Measurements from ENCODE around the gene ZFYVE27. TPM values are rescaled to one million over a fixed set of nuclear protein-coding genes. Genes with fewer than 3 reads are reported as not detected.

ZFYVE27 gene
- total RNA-seq, 8 experiments from 2014 or later: 21.7 to 45.9 (median 31.1) TPM

DNA sequence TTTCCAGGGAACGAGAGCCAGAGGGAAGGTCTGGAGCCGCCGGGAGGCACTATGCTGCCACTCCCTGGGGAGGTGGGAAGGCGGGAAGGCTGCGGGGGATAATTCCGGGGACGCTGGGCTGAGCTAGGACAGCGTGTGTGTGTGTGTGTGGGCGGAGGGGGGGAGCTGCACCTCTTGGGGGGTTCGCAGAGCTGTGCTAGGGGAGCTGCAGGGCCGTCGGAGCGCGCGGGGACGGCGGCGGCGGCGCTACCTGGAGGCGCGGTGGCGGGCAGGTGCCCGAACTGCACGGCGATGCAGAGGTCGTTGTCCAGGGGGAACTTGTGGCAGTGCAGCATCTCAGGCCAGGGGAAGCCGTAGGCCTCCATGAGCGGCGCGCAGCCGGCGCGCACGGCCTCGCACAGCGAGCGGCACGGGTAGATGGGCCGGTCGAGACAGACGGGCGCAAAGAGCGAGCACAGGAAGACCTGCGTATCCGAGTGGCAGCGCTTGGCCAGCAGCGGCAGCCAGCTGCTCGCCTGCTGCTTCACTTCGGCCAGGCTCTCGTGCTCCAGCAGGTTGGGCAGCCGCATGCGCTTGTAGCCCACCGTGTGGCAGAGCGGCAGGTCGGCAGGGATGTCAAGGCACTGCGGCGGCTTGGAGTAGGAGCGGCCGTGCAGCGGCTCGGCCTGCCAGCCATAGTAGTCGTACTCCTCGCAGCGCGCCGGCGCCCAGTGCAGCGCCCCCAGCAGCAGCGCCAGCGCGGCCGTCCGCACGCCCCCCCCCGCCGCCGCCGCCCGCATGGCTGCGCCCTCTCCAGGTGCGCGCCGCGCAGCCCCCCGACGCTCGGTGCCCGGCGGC is 34.3 kb downstream of the ZFYVE27 start:
- in situ Hi-C loops (cut with MboI; ENCODE audit: low pct_unique_long_range_greater_than_20kb in 2 of 9, low sequenced_read_pairs in 9 of 9, unreplicated experiment in 9 of 9): no loop called here

GRCh38 chr10:97771913-97772823 is 35.2 kb downstream of the ZFYVE27 start, which contains the start of gene SFRP5:
TSS of gene SFRP5 (minus strand) at chr10:97771999. CDS start at chr10:97771833, 166 bp downstream.
- H3K27ac ChIP-seq: no peak within 1 kb of the TSS
- 0 to 77% (median 41%) methylated on average over 1 to 11 of the region's 44 CpGs; no CpG with 5 or more reads in 2 of the 10 experiments for WGBS, 10 experiments
- H3K4me3 ChIP-seq: peak within 1 kb of the TSS; percentile 33 to 42 (median 37)
- no peaks in the 10 kb centered on the region for H3K4me1 ChIP-seq (replicated peaks in 1 of 2)
- ATAC-seq (replicated peaks in 6 of 8): peak in 5 of 8 experiments; percentile 10 to 49 (median 31)
- in situ Hi-C loops (cut with MboI; ENCODE audit: low pct_unique_long_range_greater_than_20kb in 2 of 9, low sequenced_read_pairs in 9 of 9, unreplicated experiment in 9 of 9): no loop called here

More for the DNA sequence above, 34.3 kb downstream of the ZFYVE27 start:
- H3K4me3 ChIP-seq: peak overlapping the region; percentile 33 to 42 (median 37)
- no peaks in the 10 kb centered on the region for H3K4me1 ChIP-seq (replicated peaks in 1 of 2)
- no peak overlapping the region for H3K27ac ChIP-seq
- ATAC-seq (replicated peaks in 6 of 8): peak; percentile 53 to 82 (median 78)
- 0 to 4% methylated on average over 3 to 5 of the region's 90 CpGs; no CpG with 5 or more reads in 8 of the 10 experiments for WGBS, 10 experiments

GRCh38 chr10:97773096-97773495 is 36.2 kb downstream of the ZFYVE27 start:
- no CpG with 5 or more reads among the region's 1 CpG for WGBS, 10 experiments
- Histone ChIP-seq H3K4me1 (replicated peaks in 1 of 2) (no peaks in the 10 kb centered on the region), H3K27ac (no peak overlapping the region), H3K4me3 (no peak overlapping the region)
- in situ Hi-C loops (cut with MboI; ENCODE audit: low pct_unique_long_range_greater_than_20kb in 2 of 9, low sequenced_read_pairs in 9 of 9, unreplicated experiment in 9 of 9): no loop called here
- ATAC-seq (replicated peaks in 6 of 8): no peak

DNA sequence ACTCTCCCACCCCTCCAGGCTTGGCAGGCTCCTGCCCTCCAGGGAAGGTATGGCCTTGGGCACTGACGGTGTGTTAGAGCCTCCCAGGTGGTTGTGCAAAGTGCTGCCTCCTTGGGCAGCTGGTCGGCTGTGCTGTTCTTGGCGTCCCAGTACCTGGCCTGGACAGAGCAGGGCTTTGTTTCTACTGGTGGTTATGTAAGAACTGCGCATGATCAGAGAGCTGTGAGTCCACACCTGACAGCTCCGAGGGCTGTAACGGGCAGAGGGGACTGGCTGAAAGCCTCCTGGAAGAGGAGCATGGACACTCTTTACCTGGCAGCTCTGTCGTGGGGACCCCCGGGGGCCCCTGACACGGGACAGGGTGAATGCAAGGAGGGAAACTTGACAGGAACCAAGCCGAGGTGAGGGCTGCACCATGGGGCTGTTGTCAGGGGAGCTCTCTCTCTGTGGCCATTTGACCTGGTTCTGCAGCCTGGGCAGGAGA is 37.9 kb downstream of the ZFYVE27 start:
- 62 to 80% methylated on average over 1 to 6 of the region's 10 CpGs; no CpG with 5 or more reads in 8 of the 10 experiments for WGBS, 10 experiments
- Histone ChIP-seq H3K4me3 (no peak overlapping the region), H3K27ac (no peak overlapping the region), H3K4me1 (replicated peaks in 1 of 2) (no peaks in the 10 kb centered on the region)
- in situ Hi-C loops (cut with MboI; ENCODE audit: low pct_unique_long_range_greater_than_20kb in 2 of 9, low sequenced_read_pairs in 9 of 9, unreplicated experiment in 9 of 9): loop anchor here in 6 of 9 experiments (25.0 kb wide), 1 partner anchor 262 kb away; the partner anchor contains the start of gene CRTAC1 (in 6 of the 6)
- no peak for ATAC-seq (replicated peaks in 6 of 8)

GRCh38 chr10:97777143-97777542 is 40.2 kb downstream of the ZFYVE27 start:
- in situ Hi-C loops (cut with MboI; ENCODE audit: low pct_unique_long_range_greater_than_20kb in 2 of 9, low sequenced_read_pairs in 9 of 9, unreplicated experiment in 9 of 9): loop anchor here in 6 of 9 experiments (25.0 kb wide), 1 partner anchor 260 kb away; the partner anchor contains the start of gene CRTAC1 (in 6 of the 6)
- Histone ChIP-seq H3K27ac (no peak overlapping the region), H3K4me3 (no peak overlapping the region), H3K4me1 (replicated peaks in 1 of 2) (peaks cover 0 to 9% of the 10 kb centered on the region in 2 donors)
- no peak for ATAC-seq (replicated peaks in 6 of 8)
- WGBS, 10 experiments: 64 to 93% (median 85%) methylated on average over 1 to 3 of the region's 4 CpGs; no CpG with 5 or more reads in 4 of the 10 experiments

GRCh38 chr10:97778452-97779302 is 41.7 kb downstream of the ZFYVE27 start:
- in situ Hi-C loops (cut with MboI; ENCODE audit: low pct_unique_long_range_greater_than_20kb in 2 of 9, low sequenced_read_pairs in 9 of 9, unreplicated experiment in 9 of 9): loop anchor here in 6 of 9 experiments (25.0 kb wide), 1 partner anchor 259 kb away; the partner anchor contains the start of gene CRTAC1 (in 6 of the 6)
- H3K4me1 ChIP-seq (replicated peaks in 1 of 2): peaks cover 0 to 9% of the 10 kb centered on the region in 2 donors
- 0 to 100% (median 53%) methylated on average over 1 to 6 of the region's 11 CpGs; no CpG with 5 or more reads in 1 of the 10 experiments for WGBS, 10 experiments
- no peak overlapping the region for H3K27ac ChIP-seq
- no peak for ATAC-seq (replicated peaks in 6 of 8)
- H3K4me3 ChIP-seq: no peak overlapping the region

DNA sequence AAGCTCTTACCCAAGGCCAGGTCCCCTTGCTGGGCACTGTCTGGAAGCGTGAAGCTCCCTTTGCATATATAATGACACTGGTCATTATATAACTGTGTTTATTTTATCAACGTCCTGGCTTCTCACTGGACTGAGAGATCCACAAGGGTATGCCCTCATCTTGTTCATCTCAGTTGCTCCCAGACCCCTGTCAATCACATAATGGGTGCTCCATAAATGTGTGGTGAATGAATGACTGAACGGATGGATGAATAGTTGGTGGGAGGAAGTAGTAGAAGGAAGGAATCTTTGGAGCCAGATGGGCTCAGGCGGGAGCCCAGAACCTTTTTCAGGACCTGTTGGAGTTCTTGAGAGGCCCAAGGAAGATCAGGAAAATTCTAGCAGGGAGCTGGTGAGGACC is 42.6 kb downstream of the ZFYVE27 start:
- H3K27ac ChIP-seq: no peak overlapping the region
- 37 to 90% (median 74%) methylated on average over 2 to 4 of the region's 4 CpGs; no CpG with 5 or more reads in 1 of the 10 experiments for WGBS, 10 experiments
- H3K4me3 ChIP-seq: no peak overlapping the region
- no peak for ATAC-seq (replicated peaks in 6 of 8)
- H3K4me1 ChIP-seq (replicated peaks in 1 of 2): peaks cover 0 to 9% of the 10 kb centered on the region in 2 donors
- in situ Hi-C loops (cut with MboI; ENCODE audit: low pct_unique_long_range_greater_than_20kb in 2 of 9, low sequenced_read_pairs in 9 of 9, unreplicated experiment in 9 of 9): loop anchor here in 6 of 9 experiments (25.0 kb wide), 1 partner anchor 258 kb away; the partner anchor contains the start of gene CRTAC1 (in 6 of the 6)

GRCh38 chr10:97779975-97780374 is 43.0 kb downstream of the ZFYVE27 start:
- no peak overlapping the region for H3K4me3 ChIP-seq
- 40 to 100% (median 84%) methylated on average over 1 to 3 of the region's 3 CpGs; no CpG with 5 or more reads in 3 of the 10 experiments for WGBS, 10 experiments
- H3K4me1 ChIP-seq (replicated peaks in 1 of 2): peaks cover 0 to 9% of the 10 kb centered on the region in 2 donors
- H3K27ac ChIP-seq: no peak overlapping the region
- no peak for ATAC-seq (replicated peaks in 6 of 8)
- in situ Hi-C loops (cut with MboI; ENCODE audit: low pct_unique_long_range_greater_than_20kb in 2 of 9, low sequenced_read_pairs in 9 of 9, unreplicated experiment in 9 of 9): loop anchor here in 6 of 9 experiments (25.0 kb wide), 1 partner anchor 257 kb away; the partner anchor contains the start of gene CRTAC1 (in 6 of the 6)

DNA sequence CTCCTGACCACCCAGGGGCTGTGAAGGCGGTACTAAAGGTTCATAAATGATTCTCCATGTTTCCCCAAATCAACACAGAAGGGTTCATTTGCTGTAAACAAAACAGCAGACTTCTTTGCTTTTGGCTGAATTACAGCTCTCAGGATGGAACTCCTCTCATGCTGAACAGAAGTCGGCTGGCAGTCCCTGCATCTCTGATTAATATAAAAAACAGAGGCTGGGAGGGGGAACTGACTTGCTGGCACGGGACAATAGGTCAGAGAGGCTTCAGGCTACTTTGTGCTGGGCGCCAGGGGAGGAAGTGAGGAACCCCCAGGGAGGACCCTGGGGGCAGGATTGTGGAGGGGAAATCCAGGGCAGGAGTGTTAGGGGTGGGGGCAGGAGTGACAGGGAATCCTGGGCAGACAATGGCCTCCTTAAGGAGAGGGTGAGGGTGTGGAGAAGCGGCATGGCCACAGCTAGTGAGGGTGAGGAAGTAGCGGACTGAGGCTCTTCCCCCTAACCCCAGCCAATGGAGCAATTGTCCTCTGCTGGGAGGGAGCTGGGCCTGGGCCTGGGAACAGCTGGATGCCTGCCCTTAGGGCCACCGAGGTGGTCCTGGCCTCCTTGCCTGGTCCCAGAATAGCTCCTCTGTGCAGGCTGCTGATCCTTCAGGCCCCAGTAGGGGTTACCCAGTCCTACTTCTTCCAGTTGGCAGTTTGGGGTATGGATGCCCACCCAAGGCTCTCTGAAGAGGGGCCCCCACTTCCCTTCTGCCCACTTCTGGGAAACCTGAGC is 44.1 kb downstream of the ZFYVE27 start:
- peak in 6 of 8 experiments; percentile 32 to 63 (median 48) for ATAC-seq (replicated peaks in 6 of 8)
- peaks cover 0 to 9% of the 10 kb centered on the region in 2 donors for H3K4me1 ChIP-seq (replicated peaks in 1 of 2)
- in situ Hi-C loops (cut with MboI; ENCODE audit: low pct_unique_long_range_greater_than_20kb in 2 of 9, low sequenced_read_pairs in 9 of 9, unreplicated experiment in 9 of 9): loop anchor here in 6 of 9 experiments (25.0 kb wide), 1 partner anchor 256 kb away; the partner anchor contains the start of gene CRTAC1 (in 6 of the 6)
- H3K4me3 ChIP-seq: no peak overlapping the region
- H3K27ac ChIP-seq: no peak overlapping the region
- 25 to 100% (median 43%) methylated on average over 1 to 3 of the region's 7 CpGs; no CpG with 5 or more reads in 3 of the 10 experiments for WGBS, 10 experiments

GRCh38 chr10:97781618-97782331 is 44.8 kb downstream of the ZFYVE27 start:
- peak in 4 of 8 experiments; percentile 8 to 27 (median 13) for ATAC-seq (replicated peaks in 6 of 8)
- in situ Hi-C loops (cut with MboI; ENCODE audit: low pct_unique_long_range_greater_than_20kb in 2 of 9, low sequenced_read_pairs in 9 of 9, unreplicated experiment in 9 of 9): loop anchor here in 6 of 9 experiments (25.0 kb wide), 1 partner anchor 256 kb away; the partner anchor contains the start of gene CRTAC1 (in 6 of the 6)
- no peak overlapping the region for H3K27ac ChIP-seq
- no peak overlapping the region for H3K4me3 ChIP-seq
- WGBS, 10 experiments: 13 to 100% (median 60%) methylated on average over 1 to 9 of the region's 14 CpGs; no CpG with 5 or more reads in 3 of the 10 experiments
- peaks cover 0 to 9% of the 10 kb centered on the region in 2 donors for H3K4me1 ChIP-seq (replicated peaks in 1 of 2)
